OCI-LY7 (cell line): ENCODE data around the gene PAPOLB.

Experiments used
- CTCF ChIP-seq: fragments of 200-600 bp; sonication (generic); conservative IDR thresholded peaks from 2 replicates; pipeline ENCODE4 v1.5.1; 2014; ENCODE audit warnings: mild to moderate bottlenecking, antibody characterized with exemption, low read length, moderate library complexity, mixed read lengths
- EZH2phosphoT487 ChIP-seq: fragments of 200-600 bp; sonication (generic); IDR thresholded peaks from 2 replicates; pipeline ENCODE4 v1.6.1; 2018; ENCODE audit warnings: low read depth, borderline replicate concordance, mild to moderate bottlenecking, mixed run types, antibody characterized with exemption, low read length, moderate library complexity, mixed read lengths

GRCh38 chr7:4825081-4825480, 36.7 kb downstream of the PAPOLB start:
- TF ChIP-seq CTCF = no peak
- no peak for TF ChIP-seq EZH2phosphoT487
